PFSK-1 (cell line): Measurements from ENCODE around the gene TMEM52.

Source experiments
- POLR2AphosphoS5 ChIP-seq: IDR thresholded peaks from 2 replicates; pipeline ENCODE4 v1.6.1; 2012; ENCODE audit warnings: low read depth, mild to moderate bottlenecking, control low read depth, low read length, moderate library complexity
- REST ChIP-seq, 2 experiments: IDR thresholded peaks; 2 replicates each; pipeline versions ENCODE4 v1.6.1 to v1.8.0; 2011 to 2012; ENCODE audit warnings: low read depth in 2 of 2, low read length in 2 of 2, control low read depth in 1 of 2, inconsistent platforms in 1 of 2, mild to moderate bottlenecking in 1 of 2, moderate library complexity in 1 of 2; ENCODE audit not compliant: insufficient read depth in 1 of 2
- SIN3A ChIP-seq: IDR thresholded peaks from 2 replicates; pipeline ENCODE4 v1.6.1; 2012; ENCODE audit warnings: mild to moderate bottlenecking, low read length, moderate library complexity, borderline replicate concordance; ENCODE audit not compliant: insufficient read depth
- TAF1 ChIP-seq: IDR thresholded peaks from 2 replicates; pipeline ENCODE4 v1.6.1; 2012; ENCODE audit warnings: low read length, control low read depth, borderline replicate concordance; ENCODE audit not compliant: insufficient read depth

- no peak for TF ChIP-seq POLR2AphosphoS5
- no peak for TF ChIP-seq REST (IDR thresholded peaks at IDR 0.05; ENCODE audit: insufficient read depth in 1 of 2, low read depth in 2 of 2, low read length in 2 of 2)
- TF ChIP-seq TAF1, result no peak
- TF ChIP-seq SIN3A, result no peak
Observed at GRCh38 chr1:1939296-1940122, 20.4 kb upstream of the TMEM52 start.
